H1 (cell line): Measurements from ENCODE around the gene ITGB2. TPM values are rescaled to one million over a fixed set of nuclear protein-coding genes. Genes with fewer than 3 reads are reported as not detected.

ENCODE experiments used
- CTCF ChIA-PET: fragments of 300-600 bp; sonication (Branson Sonifier 250); formaldehyde crosslinking; loops from one replicate; lab custom pipeline; 2021; ENCODE audit not compliant: partially characterized antibody; lab: Charles Lee
- POLR2A ChIA-PET: fragments of 300-600 bp; sonication (Branson Sonifier 250); formaldehyde crosslinking; loops from one replicate; lab custom pipeline; 2021; ENCODE audit warnings: inconsistent platforms; ENCODE audit not compliant: partially characterized antibody; lab: Charles Lee
- DNase-seq, 2 experiments: peaks; one replicate each; pipeline versions ENCODE4 v3.0.0 to v3.0.0-alpha.2; 2010 to 2022; ENCODE audit warnings: low spot score in 2 of 2, low read depth in 1 of 2, mixed read lengths in 1 of 2
- FAIRE-seq: peaks from 2 replicates; lab custom pipeline; 2011; peaks lifted over from hg19 to GRCh38; lab: Jason Lieb, UNC
- H2AFZ ChIP-seq: 2 replicates; pipeline ENCODE4 v1.8.1; 2012; ENCODE audit warnings: low read length, inconsistent platforms
- H2AK5ac ChIP-seq: 2 replicates; pipeline ENCODE4 v1.6.1; 2013; ENCODE audit warnings: low read depth, low read length
- H2BK120ac ChIP-seq: replicated peaks from 2 replicates; pipeline ENCODE3; 2013; ENCODE audit warnings: low read depth, low read length, inconsistent platforms
- H2BK12ac ChIP-seq: 2 replicates; pipeline ENCODE4 v1.6.1; 2013; ENCODE audit warnings: low read depth, low read length
- H2BK15ac ChIP-seq: 2 replicates; pipeline ENCODE4 v1.6.1; 2013; ENCODE audit warnings: low read length
- H2BK20ac ChIP-seq: 2 replicates; pipeline ENCODE4 v1.6.1; 2013; ENCODE audit warnings: low read length
- H2BK5ac ChIP-seq: 2 replicates; pipeline ENCODE4 v1.6.1; 2013; ENCODE audit warnings: low read depth, low read length
- H3K14ac ChIP-seq: 2 replicates; pipeline ENCODE4 v1.6.1; 2013; ENCODE audit warnings: inconsistent platforms; ENCODE audit not compliant: insufficient read length
- H3K18ac ChIP-seq: 2 replicates; pipeline ENCODE4 v1.6.1; 2013; ENCODE audit warnings: low read length; ENCODE audit errors: extremely low read depth
- H3K23ac ChIP-seq: 2 replicates; pipeline ENCODE4 v1.6.1; 2013; ENCODE audit warnings: inconsistent platforms; ENCODE audit not compliant: insufficient read length
- H3K23me2 ChIP-seq: 2 replicates; pipeline ENCODE4 v1.6.1; 2013; ENCODE audit warnings: low read depth, low read length
- H3K27ac ChIP-seq: 2 replicates; pipeline ENCODE4 v1.6.1; 2011; ENCODE audit warnings: low read depth, low read length, inconsistent platforms
- H3K27me3 ChIP-seq, 4 experiments: replicated peaks in 1 of 4; 1 replicate in 1 of 4; 2 replicates in 3 of 4; pipeline versions ENCODE4 v1.6.1 to v1.8.1; 2011 to 2013; ENCODE audit warnings: low read length in 3 of 4, mild to moderate bottlenecking in 3 of 4, inconsistent platforms in 2 of 4, mixed read lengths in 2 of 4, moderate library complexity in 1 of 4; ENCODE audit not compliant: control insufficient read depth in 3 of 4, insufficient read depth in 3 of 4; ENCODE audit errors: extremely low read depth in 1 of 4
- H3K36me3 ChIP-seq, 4 experiments: 2 replicates each; pipeline versions ENCODE4 v1.6.1 to v1.8.1; 2011 to 2013; ENCODE audit warnings: mild to moderate bottlenecking in 4 of 4, low read length in 3 of 4, moderate library complexity in 2 of 4, control low read depth in 1 of 4, inconsistent platforms in 1 of 4; ENCODE audit not compliant: insufficient read depth in 4 of 4, control insufficient read depth in 2 of 4
- H3K4ac ChIP-seq: replicated peaks from 2 replicates; pipeline ENCODE3; 2013; ENCODE audit warnings: low read length, low read depth, mixed read lengths, inconsistent platforms; ENCODE audit not compliant: insufficient read length
- H3K4me1 ChIP-seq, 4 experiments: replicated peaks in 1 of 4; 1 replicate in 1 of 4; 2 replicates in 3 of 4; pipeline versions ENCODE4 v1.6.1 to v1.8.1; 2011 to 2013; ENCODE audit warnings: low read length in 3 of 4, inconsistent platforms in 2 of 4, mixed read lengths in 1 of 4; ENCODE audit not compliant: insufficient read depth in 4 of 4, control insufficient read depth in 3 of 4
- H3K4me2 ChIP-seq, 2 experiments: 2 replicates each; pipeline versions ENCODE4 v1.6.1 to v1.8.1; 2011 to 2013; ENCODE audit warnings: low read depth in 2 of 2, low read length in 2 of 2, control low read depth in 1 of 2, inconsistent platforms in 1 of 2, mild to moderate bottlenecking in 1 of 2; ENCODE audit not compliant: insufficient read depth in 1 of 2
- H3K4me3 ChIP-seq, 4 experiments: fragments of 200-600, 300-600 bp in 1 of 4; sonication (generic), shearing (Covaris generic), sonication (Bioruptor Twin) in 1 of 4; 2 replicates each; pipeline versions ENCODE4 v1.5.1 to v1.8.1; 2011 to 2016; ENCODE audit warnings: low read length in 4 of 4, low read depth in 3 of 4, control low read depth in 2 of 4, inconsistent platforms in 2 of 4, mild to moderate bottlenecking in 2 of 4, mixed read lengths in 1 of 4, moderate library complexity in 1 of 4; ENCODE audit not compliant: insufficient read depth in 2 of 4; ENCODE audit errors: extremely low read depth in 1 of 4
- H3K56ac ChIP-seq: replicated peaks from 2 replicates; pipeline ENCODE3; 2013; ENCODE audit warnings: low read depth, mild to moderate bottlenecking, mixed read lengths, low read length, inconsistent platforms; ENCODE audit not compliant: insufficient read length
- H3K79me1 ChIP-seq: 2 replicates; pipeline ENCODE4 v1.6.1; 2013; ENCODE audit warnings: low read depth, low read length, control low read depth
- H3K79me2 ChIP-seq, 2 experiments: 2 replicates each; pipeline versions ENCODE4 v1.6.1 to v1.8.1; 2012 to 2013; ENCODE audit warnings: low read length in 2 of 2, mild to moderate bottlenecking in 2 of 2, inconsistent platforms in 1 of 2; ENCODE audit not compliant: insufficient read depth in 2 of 2, control insufficient read depth in 1 of 2
- H3K9ac ChIP-seq, 4 experiments: replicated peaks in 1 of 4; 1 replicate in 1 of 4; 2 replicates in 3 of 4; pipeline versions ENCODE4 v1.6.1 to v1.8.1; 2011 to 2013; ENCODE audit warnings: low read depth in 3 of 4, low read length in 3 of 4, control low read depth in 2 of 4, mild to moderate bottlenecking in 2 of 4, moderate library complexity in 2 of 4, inconsistent platforms in 1 of 4; ENCODE audit errors: extremely low read depth in 1 of 4
- H3K9me3 ChIP-seq, 2 experiments: 2 replicates each; pipeline versions ENCODE4 v1.6.1 to v1.8.1; 2012 to 2013; ENCODE audit warnings: mild to moderate bottlenecking in 2 of 2, moderate library complexity in 2 of 2, control low read depth in 1 of 2, inconsistent platforms in 1 of 2, low read depth in 1 of 2, low read length in 1 of 2, mixed read lengths in 1 of 2; ENCODE audit not compliant: insufficient read depth in 2 of 2
- H4K20me1 ChIP-seq, 2 experiments: replicated peaks in 1 of 2; 2 replicates each; pipeline versions ENCODE3 to v1.8.1; 2011 to 2013; ENCODE audit warnings: inconsistent platforms in 2 of 2, low read length in 2 of 2, mild to moderate bottlenecking in 1 of 2; ENCODE audit not compliant: insufficient read depth in 2 of 2, control insufficient read depth in 1 of 2
- H4K5ac ChIP-seq: 2 replicates; pipeline ENCODE4 v1.6.1; 2013; ENCODE audit warnings: low read length, low read depth, mixed read lengths, inconsistent platforms; ENCODE audit not compliant: insufficient read length
- H4K8ac ChIP-seq: 2 replicates; pipeline ENCODE4 v1.8.0; 2013; ENCODE audit warnings: mild to moderate bottlenecking, moderate library complexity, low read length, inconsistent platforms; ENCODE audit not compliant: insufficient read depth; ENCODE audit errors: extremely low read depth
- H4K91ac ChIP-seq: replicated peaks from 2 replicates; pipeline ENCODE3; 2013; ENCODE audit warnings: low read length, mixed read lengths, inconsistent platforms; ENCODE audit not compliant: insufficient read length
- CTBP2 ChIP-seq: IDR thresholded peaks from 2 replicates; pipeline ENCODE4 v1.7.0; 2011; ENCODE audit warnings: borderline replicate concordance, mild to moderate bottlenecking, moderate library complexity, mixed read lengths, low read length; ENCODE audit not compliant: insufficient read depth, insufficient read length
- HDAC2 ChIP-seq, 2 experiments: fragments of 300-600 bp in 1 of 2; sonication (generic) in 1 of 2; IDR thresholded peaks; 2 replicates each; pipeline ENCODE4 v1.6.1; 2011 to 2012; ENCODE audit warnings: low read depth in 2 of 2, low read length in 2 of 2, mild to moderate bottlenecking in 2 of 2, moderate library complexity in 2 of 2, borderline replicate concordance in 1 of 2, inconsistent platforms in 1 of 2
- HDAC6 ChIP-seq: IDR thresholded peaks from one replicate; pipeline ENCODE4 v1.7.1; 2012; ENCODE audit warnings: low read depth, mild to moderate bottlenecking, inconsistent platforms, low read length, moderate library complexity
- POLR2AphosphoS5 ChIP-seq: IDR thresholded peaks from 2 replicates; pipeline ENCODE4 v1.6.1; 2011; ENCODE audit warnings: low read depth, low read length
- POU5F1 ChIP-seq: IDR thresholded peaks from 2 replicates; pipeline ENCODE4 v1.6.1; 2011; ENCODE audit warnings: low read depth, mild to moderate bottlenecking, low read length, moderate library complexity
- RFX5 ChIP-seq: IDR thresholded peaks from 2 replicates; pipeline ENCODE4 v1.6.1; 2011; ENCODE audit warnings: low read depth, low read length, improper control_type of control experiment, borderline replicate concordance
- SIRT6 ChIP-seq: IDR thresholded peaks from one replicate; pipeline ENCODE4 v1.7.1; 2012; ENCODE audit warnings: low read length, inconsistent platforms
- SRF ChIP-seq: IDR thresholded peaks from 2 replicates; pipeline ENCODE4 v1.6.1; 2011; ENCODE audit warnings: mild to moderate bottlenecking, low read depth, low read length, moderate library complexity
- TAF7 ChIP-seq: optimal IDR thresholded peaks from 2 replicates; pipeline ENCODE3; 2011; ENCODE audit warnings: low read depth, mild to moderate bottlenecking, inconsistent platforms, low read length, moderate library complexity, borderline replicate concordance
- ZNF274 ChIP-seq: IDR thresholded peaks from 2 replicates; pipeline ENCODE4 v1.7.0; 2012; ENCODE audit warnings: low read length, borderline replicate concordance; ENCODE audit errors: extremely low read depth
- WGBS, 2 experiments: shearing (Covaris generic) in 1 of 2; methylation state at CpG; one replicate each; pipeline versions ENCODE4 v1.1.6 to v1.1.7; 2013 to 2015; ENCODE audit warnings: low lambda C conversion rate in 2 of 2, mixed read lengths in 2 of 2, inconsistent platforms in 1 of 2, low coverage in 1 of 2, missing lambda C conversion rate in 1 of 2; ENCODE audit not compliant: insufficient replicate concordance in 2 of 2, insufficient coverage in 1 of 2, insufficient read length in 1 of 2; ENCODE audit errors: extremely low coverage in 1 of 2, missing lambda C conversion rate in 1 of 2; 5-methylcytosine and 5-hydroxymethylcytosine counted together
- polyA plus RNA-seq, 7 experiments: library from polyadenylated mRNA; depleted of rRNA in 3 of 7; stranded (reverse) in 5 of 7; unstranded in 2 of 7; fragments of >200 nt in 5 of 7; fragments of 200-250 nt in 2 of 7; gene quantifications; 1 replicate in 5 of 7; 2 replicates in 1 of 7; 4 replicates in 1 of 7; pipeline versions ENCODE4 v1.2.1 to v1.2.3, GENCODE V29; 2011 to 2013; ENCODE audit warnings: missing spikeins in 2 of 7, mixed read lengths in 2 of 7
- total RNA-seq: library from RNA; stranded (reverse); fragmentation: NEBNext Ultra II Directional; extraction: Animal tissue kit (Norgen Biotek cat#: 25700); gene quantifications from 2 replicates; pipeline ENCODE4 v1.2.1, GENCODE V29; 2021
- TF ChIP-seq, protein P1 (sequence below): IDR thresholded peaks from 2 replicates; pipeline ENCODE4 v1.6.1; 2012; ENCODE audit warnings: inconsistent platforms

Gene ITGB2
- total and polyA plus RNA-seq, 2 of the 8 experiments (the other 6 are each of a cell fraction or from before 2014, with no cell fraction given) = 0.24 to 0.63 TPM

GRCh38 chr21:44838039-44838895 is 82.4 kb downstream of the ITGB2 start:
- no peaks in the 10 kb centered on the region; a peak in 1 of 8 replicates for H3K36me3 ChIP-seq
- H3K4me2 ChIP-seq = no peak overlapping the region
- H4K91ac ChIP-seq = no peak overlapping the region
- H2BK20ac ChIP-seq = no peak overlapping the region
- no peaks in the 10 kb centered on the region for H3K79me2 ChIP-seq
- H2AFZ ChIP-seq = no peak overlapping the region
- H3K4me3 ChIP-seq = no peak overlapping the region
- H3K18ac ChIP-seq = no peak overlapping the region
- DNase-seq (no peak), FAIRE-seq (no peak)
- no peaks in the 10 kb centered on the region for H4K20me1 ChIP-seq
- H3K14ac ChIP-seq = no peak overlapping the region
- H3K27ac ChIP-seq = no peak overlapping the region
- H2BK15ac ChIP-seq = 0 out of 2 replicates have a peak overlapping the region, but pooled peaks have one; percentile 46
- H3K9me3 ChIP-seq = no peaks in the 10 kb centered on the region
- no peaks in the 10 kb centered on the region; a peak in 2 of 7 replicates for H3K4me1 ChIP-seq
- H2BK5ac ChIP-seq = no peak overlapping the region
- H3K23me2 ChIP-seq = no peaks in the 10 kb centered on the region; the same call in 1 of the 2 replicates
- ChIA-PET CTCF (interaction anchor here (0.6 to 1.7 kb wide), 3 partner anchors 11 to 70 kb away, joined by 3 read pairs; no protein-coding TSS in a partner anchor), POLR2A (interaction anchor here (2.0 kb wide), 1 partner anchor 10 kb away, joined by 5 read pairs; no protein-coding TSS in a partner anchor)
- H3K56ac ChIP-seq = no peak overlapping the region
- no peak overlapping the region for H2AK5ac ChIP-seq
- no peak overlapping the region for H3K23ac ChIP-seq
- no peak overlapping the region for H3K4ac ChIP-seq
- WGBS, 2 experiments = 90% methylated on average over 20 of the region's 30 CpGs; no CpG with 5 or more reads in 1 of the 2 experiments
- no peaks in the 10 kb centered on the region for H3K79me1 ChIP-seq
- no peak overlapping the region for H2BK12ac ChIP-seq
- H3K27me3 ChIP-seq = no peaks in the 10 kb centered on the region
- no peak overlapping the region for H4K5ac ChIP-seq
- H3K9ac ChIP-seq = no peak overlapping the region
- 0 out of 2 replicates have a peak overlapping the region, but pooled peaks have one; percentile 57 for H4K8ac ChIP-seq
- H2BK120ac ChIP-seq = no peak overlapping the region
- TF ChIP-seq SRF (no peak), ZNF274 (no peak), CTBP2 (no peak), RFX5 (no peak), TAF7 (no peak), SIRT6 (no peak), HDAC6 (no peak), POLR2AphosphoS5 (no peak), HDAC2 (IDR thresholded peaks at IDR 0.05; ENCODE audit: borderline replicate concordance in 1 of 2, low read depth in 2 of 2, low read length in 2 of 2) (no peak), POU5F1 (no peak)
- TF ChIP-seq, protein P1, sequence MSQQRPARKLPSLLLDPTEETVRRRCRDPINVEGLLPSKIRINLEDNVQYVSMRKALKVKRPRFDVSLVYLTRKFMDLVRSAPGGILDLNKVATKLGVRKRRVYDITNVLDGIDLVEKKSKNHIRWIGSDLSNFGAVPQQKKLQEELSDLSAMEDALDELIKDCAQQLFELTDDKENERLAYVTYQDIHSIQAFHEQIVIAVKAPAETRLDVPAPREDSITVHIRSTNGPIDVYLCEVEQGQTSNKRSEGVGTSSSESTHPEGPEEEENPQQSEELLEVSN = no peak
